ENCODE results near the gene PRAC2. TPM values are rescaled to one million over a fixed set of nuclear protein-coding genes. Genes with fewer than 3 reads are reported as not detected.

Gene PRAC2
- total and polyA plus RNA-seq, 2 of the 13 experiments (the other 11 are each of a cell fraction or from before 2014, with no cell fraction given) = not detected

GRCh38 chr17:48718227-48718760 is 4.7 kb upstream of the PRAC2 start:
- FAIRE-seq = no peak
- H3K27ac ChIP-seq (ENCODE audit: extremely low read length, insufficient read depth, low read length) = no peak overlapping the region
- POLR2A ChIA-PET = no interaction called here
- DNase-seq (ENCODE audit: low spot score) = no peak
- no TSS peak for BruUV-seq (replicated peaks)
- H3K36me3 ChIP-seq (replicated peaks in 1 of 2; ENCODE audit: control insufficient read depth in 1 of 2, insufficient read depth in 2 of 2, low read length in 2 of 2) = no peaks in the 10 kb centered on the region
- intact Hi-C loops (cut with micrococcal nuclease; ENCODE audit: unreplicated experiment) = no loop called here
- no peak overlapping the region for H3K9ac ChIP-seq (ENCODE audit: insufficient read depth, low read depth, low read length)
- H3K4me1 ChIP-seq (ENCODE audit: insufficient read depth, low read length) = peaks cover 11% of the 10 kb centered on the region
- H3K4me3 ChIP-seq (replicated peaks in 1 of 3; ENCODE audit: insufficient read depth in 1 of 3, low read depth in 2 of 3, low read length in 3 of 3) = no peak overlapping the region
- ATAC-seq = no peak
- 59% methylated on average over 24 of the region's 24 CpGs for WGBS (ENCODE audit: low lambda C conversion rate)
- H3K27me3 ChIP-seq (ENCODE audit: control insufficient read depth in 1 of 2, insufficient read depth in 2 of 2, low read length in 2 of 2) = peaks cover 8 to 40% of the 10 kb centered on the region in 2 experiments
- in situ Hi-C loops (cut with HindIII; ENCODE audit: extremely low pct_ligation_motif_present, low pct_unique_long_range_greater_than_20kb) = no loop called here
- TF ChIP-seq ZNF432 (CRISPR knock-in tag; IDR thresholded peaks at IDR 0.05; ENCODE audit: borderline replicate concordance) (no peak), ZNF24 (IDR thresholded peaks at IDR 0.05) (no peak), ZNF883 (CRISPR knock-in tag; IDR thresholded peaks at IDR 0.05; ENCODE audit: not compliant biosample characterization) (no peak), NRL (CRISPR knock-in tag; IDR thresholded peaks at IDR 0.05; ENCODE audit: borderline replicate concordance) (no peak), ZNF10 (CRISPR knock-in tag; IDR thresholded peaks at IDR 0.05; ENCODE audit: borderline replicate concordance, low read depth) (no peak), POLR2AphosphoS5 (IDR thresholded peaks at IDR 0.05; ENCODE audit: low read depth, low read length) (no peak), KDM5A (IDR thresholded peaks at IDR 0.05; ENCODE audit: borderline replicate concordance, low read length) (no peak), ATF5 (CRISPR knock-in tag; IDR thresholded peaks at IDR 0.05; ENCODE audit: low read depth) (no peak), DZIP1 (CRISPR knock-in tag; IDR thresholded peaks at IDR 0.05) (no peak), ZFP36L1 (CRISPR knock-in tag; IDR thresholded peaks at IDR 0.05) (no peak), CEBPB (IDR thresholded peaks at IDR 0.05; ENCODE audit: borderline replicate concordance, low read depth, low read length) (no peak), TMF1 (CRISPR knock-in tag; IDR thresholded peaks at IDR 0.05; ENCODE audit: low read depth) (no peak)
- no peaks in the 10 kb centered on the region for H3K79me2 ChIP-seq (ENCODE audit: insufficient read depth, low read length)
- H4K20me1 ChIP-seq (ENCODE audit: insufficient read depth, low read length) = no peaks in the 10 kb centered on the region
- no peak overlapping the region for H2AFZ ChIP-seq (ENCODE audit: low read length)
- CTCF ChIA-PET (ENCODE audit: low intra/inter-chr PET ratio, low total read pairs) = no interaction called here
- no peak overlapping the region for H3K4me2 ChIP-seq (ENCODE audit: low read depth, low read length)
- no peaks in the 10 kb centered on the region for H3K9me3 ChIP-seq (ENCODE audit: low read length)

All from HepG2 (cell line).